GM21515 (cell line): ENCODE results near the gene DACH1.

Source experiments
- ATAC-seq: cut with Tn5 transposase; IDR thresholded peaks from one replicate; pipeline ENCODE4 v1.9.1; 2021; ENCODE audit not compliant: unreplicated experiment

DACH1 gene

DNA sequence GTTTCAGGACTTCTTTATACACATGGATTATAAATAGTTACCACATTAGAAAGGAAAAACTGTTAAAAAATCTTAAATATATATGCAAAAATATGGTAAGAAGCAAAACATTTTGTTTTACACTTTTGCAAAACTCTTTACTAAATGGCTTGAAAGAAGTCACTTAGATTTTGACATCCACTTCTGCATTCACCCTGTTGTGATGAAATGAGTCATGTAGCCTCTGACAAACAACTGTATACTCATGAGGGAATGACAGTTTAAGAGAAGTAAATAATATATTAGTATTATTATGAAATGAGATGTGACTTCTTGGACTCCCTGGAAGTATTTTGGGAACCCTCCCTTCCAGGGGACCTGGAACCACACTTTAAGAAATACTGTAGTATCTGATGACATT, 275.6 kb downstream of the DACH1 start:
- ATAC-seq, result no peak

- no peak for ATAC-seq
These were observed 276.3 kb downstream of the DACH1 start for GRCh38 chr13:71590654-71591148.

- ATAC-seq, result no peak
These were observed 278.0 kb downstream of the DACH1 start for GRCh38 chr13:71589032-71589431.

DNA sequence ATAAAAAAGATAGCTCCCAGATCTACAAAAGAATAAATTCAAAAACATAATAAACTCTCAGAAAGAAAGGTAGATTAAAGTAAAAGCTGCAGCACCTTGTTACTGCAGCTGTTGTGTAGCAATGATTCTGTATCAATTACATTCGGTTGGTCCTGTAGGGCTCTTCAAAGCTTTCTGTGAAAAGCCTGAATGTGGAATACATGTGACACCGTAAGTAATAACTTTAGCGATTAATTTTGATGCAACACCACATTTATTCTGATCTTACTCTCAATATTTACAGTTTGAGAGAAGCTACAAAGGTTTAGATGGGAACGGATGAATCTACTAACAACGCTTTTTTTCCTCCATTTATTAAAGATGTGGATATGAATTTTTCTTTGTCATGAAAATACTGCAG, 279.2 kb downstream of the DACH1 start:
- ATAC-seq, result no peak

- no peak for ATAC-seq
These were observed 279.8 kb downstream of the DACH1 start for GRCh38 chr13:71587193-71587592.

GRCh38 chr13:71583581-71583980, 283.4 kb downstream of the DACH1 start:
- no peak for ATAC-seq

DNA sequence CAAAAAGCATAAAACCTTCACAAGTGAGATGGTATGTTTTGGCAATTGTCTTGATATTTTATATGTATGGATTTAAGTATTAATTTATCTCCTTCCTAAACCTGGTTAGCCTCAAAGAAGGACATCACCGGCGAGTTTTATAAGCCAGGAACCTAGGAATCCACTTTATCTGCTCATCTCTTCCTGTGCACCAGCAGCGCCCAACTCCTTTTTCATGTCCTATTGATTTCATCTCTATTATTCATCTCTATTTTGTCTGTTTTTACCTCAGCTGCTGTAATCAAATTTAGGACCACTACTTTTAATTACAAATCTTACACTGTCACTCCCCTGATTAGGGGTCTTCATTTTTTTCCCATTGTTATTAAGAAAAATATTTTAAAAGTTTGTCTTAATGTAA, 286.4 kb downstream of the DACH1 start:
- ATAC-seq, result no peak

DNA sequence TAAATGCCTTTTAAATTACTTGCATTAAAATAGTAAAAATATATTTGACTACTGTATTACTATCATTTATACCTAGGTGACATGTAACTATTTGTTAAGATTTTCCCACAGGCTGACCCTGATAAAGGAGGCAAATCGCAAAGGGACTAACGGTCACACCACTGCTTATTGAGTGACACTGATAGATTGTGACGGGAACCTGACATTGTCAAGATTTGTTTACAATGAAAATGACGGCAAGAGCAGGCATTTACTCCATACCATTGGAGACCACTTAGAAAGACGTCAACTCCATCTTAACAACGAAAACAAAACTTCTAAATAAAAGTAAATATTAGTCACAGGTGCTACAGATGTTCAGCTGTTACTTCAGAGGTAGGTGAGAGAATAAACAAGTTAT, 289.0 kb downstream of the DACH1 start:
- ATAC-seq, result no peak

GRCh38 chr13:71577127-71577526, 289.9 kb downstream of the DACH1 start:
- ATAC-seq, result no peak

DNA sequence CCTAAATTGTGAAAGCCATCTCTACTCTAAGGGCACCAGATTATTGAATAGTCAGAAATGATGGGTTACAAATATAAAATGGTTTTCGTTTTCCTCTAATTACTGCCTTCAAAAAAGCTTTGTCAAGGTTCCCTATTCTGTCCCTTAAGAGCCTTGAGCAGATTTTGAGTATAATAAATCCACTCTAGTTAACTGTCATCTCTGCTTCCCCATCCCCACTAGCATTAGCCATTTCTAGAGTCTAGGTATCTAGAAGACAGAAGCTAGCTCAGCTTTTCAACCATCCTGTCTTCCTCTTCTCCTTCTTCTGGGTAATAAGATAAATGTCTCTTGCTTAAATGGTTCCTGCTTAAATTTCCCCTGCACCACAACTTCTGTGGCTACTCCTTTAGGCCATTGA, 290.4 kb downstream of the DACH1 start:
- ATAC-seq, result no peak

DNA sequence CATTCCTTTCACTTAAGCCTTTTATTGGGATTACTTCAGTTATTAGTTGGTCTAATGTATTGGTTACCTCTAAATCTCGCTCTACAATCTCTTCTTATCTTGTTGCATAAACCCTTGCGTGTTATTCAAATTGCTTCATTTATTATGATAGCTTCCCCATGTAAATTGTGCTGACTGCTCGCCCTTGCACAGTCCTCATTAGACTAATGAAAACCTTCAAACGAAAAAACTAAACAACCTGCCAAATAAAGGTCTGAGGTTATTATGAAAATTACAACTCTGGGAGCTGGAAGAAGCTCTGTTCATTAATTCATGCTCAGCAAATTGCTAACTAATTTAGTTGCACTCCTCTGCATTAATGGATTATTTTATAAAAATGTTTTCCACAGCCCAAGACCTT, 320.1 kb downstream of the DACH1 start:
- ATAC-seq, result no peak

GRCh38 chr13:71540098-71540497, 326.9 kb downstream of the DACH1 start:
- no peak for ATAC-seq

DNA sequence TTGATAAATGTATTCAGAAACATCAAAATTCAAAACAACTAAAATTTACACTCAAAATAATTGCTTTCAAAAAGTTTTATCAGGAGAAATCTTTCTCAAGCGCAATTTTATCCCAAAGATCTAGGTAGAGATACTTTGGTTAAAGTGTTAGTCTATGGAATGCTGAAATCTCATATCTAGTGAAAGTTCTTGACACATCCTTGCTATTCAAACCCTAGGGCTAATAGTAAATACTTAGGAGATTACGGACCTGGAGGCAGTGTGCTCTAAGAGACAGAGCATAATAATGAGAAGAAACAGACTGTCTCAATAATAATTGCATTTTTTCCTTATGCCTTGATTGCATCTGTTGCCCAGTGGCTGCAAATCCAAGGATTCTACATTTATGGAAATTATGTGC, 330.8 kb downstream of the DACH1 start:
- ATAC-seq, result no peak

- ATAC-seq, result no peak
These were observed 342.2 kb downstream of the DACH1 start for GRCh38 chr13:71524613-71525304.

DNA sequence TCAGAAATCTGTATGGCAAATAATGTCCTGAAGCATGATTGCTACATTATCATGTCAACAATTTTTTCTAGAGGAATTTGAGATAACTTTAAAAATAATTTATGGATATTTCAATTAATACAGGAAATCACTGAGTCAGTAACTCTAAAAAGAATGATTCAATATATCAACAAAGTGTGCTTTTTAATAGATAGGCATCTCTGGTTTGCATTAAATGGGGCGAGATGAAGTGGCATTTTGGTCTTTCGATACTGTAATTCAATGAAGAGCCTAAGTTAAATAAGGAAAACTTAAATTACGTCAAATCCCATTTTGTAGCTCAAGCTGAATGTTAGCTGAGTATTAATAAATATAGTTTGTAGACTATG, 342.8 kb downstream of the DACH1 start:
- no peak for ATAC-seq

GRCh38 chr13:71522941-71523526, 344.0 kb downstream of the DACH1 start:
- no peak for ATAC-seq

DNA sequence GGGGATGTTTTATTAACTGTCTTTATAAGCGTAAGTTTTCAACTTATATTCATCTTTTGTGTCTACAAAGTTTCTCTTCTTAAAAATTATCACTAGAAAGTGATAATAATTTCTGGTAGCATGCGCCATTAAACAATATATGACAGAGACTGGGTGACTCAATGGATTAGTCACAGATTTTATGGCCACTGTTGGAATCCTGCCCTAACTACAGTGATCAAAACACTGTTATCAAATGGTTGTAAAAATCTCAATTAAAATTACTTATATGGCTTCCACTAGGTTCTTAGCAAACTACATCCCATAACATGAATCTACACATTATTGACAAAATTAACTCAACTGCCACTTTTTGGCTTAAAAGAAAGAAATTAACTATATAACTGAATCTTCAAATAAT, 350.0 kb downstream of the DACH1 start:
- no peak for ATAC-seq

- ATAC-seq, result no peak
These were observed 350.5 kb downstream of the DACH1 start for GRCh38 chr13:71516521-71516920.

GRCh38 chr13:71515744-71516038, 351.3 kb downstream of the DACH1 start:
- ATAC-seq, result no peak

- ATAC-seq, result no peak
These were observed 351.9 kb downstream of the DACH1 start for GRCh38 chr13:71514900-71515743.

GRCh38 chr13:71513411-71514033, 353.5 kb downstream of the DACH1 start:
- no peak for ATAC-seq

DNA sequence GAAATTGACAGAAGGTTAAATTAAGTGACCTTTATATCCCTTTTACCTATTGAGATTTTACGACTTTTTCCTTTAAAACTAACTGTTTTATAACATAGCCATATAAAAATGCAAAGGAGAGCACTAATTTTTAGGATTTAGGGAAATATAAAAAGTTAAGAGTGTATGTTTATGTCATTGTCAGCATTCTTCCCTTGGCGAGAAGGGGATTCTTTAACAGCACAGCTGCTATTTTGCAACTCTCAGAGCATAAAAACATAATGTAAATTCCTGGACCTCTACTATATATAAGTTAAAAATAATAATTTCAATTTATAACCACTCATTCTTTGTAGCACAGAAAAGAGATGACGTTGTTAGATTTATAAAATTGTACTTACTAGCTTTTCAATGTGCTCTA, 363.2 kb downstream of the DACH1 start:
- no peak for ATAC-seq
